Upper lobe of right lung (tissue), 1 donor: ENCODE results near the gene NEDD4L. TPM values are rescaled to one million over a fixed set of nuclear protein-coding genes. Genes with fewer than 3 reads are reported as not detected.

Experiments
- ATAC-seq: fragments of 200-7000 bp; cut with Tn5 transposase; one replicate; pipeline ENCODE4 v1.9.1; 2020; ENCODE audit warnings: mild to moderate bottlenecking, moderate library complexity
- DNase-seq: peaks from one replicate; pipeline ENCODE4 v3.0.0-alpha.2; 2020
- H3K27ac ChIP-seq: fragments of 200-600 bp; one replicate; pipeline ENCODE4 v1.8.0; 2022
- H3K27me3 ChIP-seq: fragments of 200-600 bp; one replicate; pipeline ENCODE4 v1.8.0; 2022; ENCODE audit warnings: mild to moderate bottlenecking
- H3K36me3 ChIP-seq: fragments of 200-600 bp; one replicate; pipeline ENCODE4 v1.8.0; 2022
- H3K4me1 ChIP-seq: fragments of 200-600 bp; one replicate; pipeline ENCODE4 v1.8.0; 2022
- H3K4me3 ChIP-seq: fragments of 200-600 bp; one replicate; pipeline ENCODE4 v1.8.0; 2022; ENCODE audit warnings: mild to moderate bottlenecking
- H3K9me3 ChIP-seq: fragments of 200-600 bp; one replicate; pipeline ENCODE4 v1.8.0; 2022
- intact Hi-C: fragments of 100-400 bp; cut with DNase I; formaldehyde crosslinking; loops from one replicate; pipeline ENCODE4 v1.11.0; 2022
- total RNA-seq: library from RNA; stranded (reverse); fragmentation: NEBNext Ultra II Directional; extraction: Animal tissue kit (Norgen Biotek cat#: 25700); gene quantifications from one replicate; pipeline ENCODE4 v1.2.1, GENCODE V29; 2021
- TF ChIP-seq, protein P1 (sequence below): fragments of 200-600 bp; IDR thresholded peaks from one replicate; pipeline ENCODE4 v1.8.0; 2022; ENCODE audit warnings: antibody characterized with exemption
- donor health status: DM: no; HTN: yes; CAD: no; lungs with severe emphysema.

Gene NEDD4L
- total RNA-seq, 1 donor from 2014 or later: 192 TPM

DNA sequence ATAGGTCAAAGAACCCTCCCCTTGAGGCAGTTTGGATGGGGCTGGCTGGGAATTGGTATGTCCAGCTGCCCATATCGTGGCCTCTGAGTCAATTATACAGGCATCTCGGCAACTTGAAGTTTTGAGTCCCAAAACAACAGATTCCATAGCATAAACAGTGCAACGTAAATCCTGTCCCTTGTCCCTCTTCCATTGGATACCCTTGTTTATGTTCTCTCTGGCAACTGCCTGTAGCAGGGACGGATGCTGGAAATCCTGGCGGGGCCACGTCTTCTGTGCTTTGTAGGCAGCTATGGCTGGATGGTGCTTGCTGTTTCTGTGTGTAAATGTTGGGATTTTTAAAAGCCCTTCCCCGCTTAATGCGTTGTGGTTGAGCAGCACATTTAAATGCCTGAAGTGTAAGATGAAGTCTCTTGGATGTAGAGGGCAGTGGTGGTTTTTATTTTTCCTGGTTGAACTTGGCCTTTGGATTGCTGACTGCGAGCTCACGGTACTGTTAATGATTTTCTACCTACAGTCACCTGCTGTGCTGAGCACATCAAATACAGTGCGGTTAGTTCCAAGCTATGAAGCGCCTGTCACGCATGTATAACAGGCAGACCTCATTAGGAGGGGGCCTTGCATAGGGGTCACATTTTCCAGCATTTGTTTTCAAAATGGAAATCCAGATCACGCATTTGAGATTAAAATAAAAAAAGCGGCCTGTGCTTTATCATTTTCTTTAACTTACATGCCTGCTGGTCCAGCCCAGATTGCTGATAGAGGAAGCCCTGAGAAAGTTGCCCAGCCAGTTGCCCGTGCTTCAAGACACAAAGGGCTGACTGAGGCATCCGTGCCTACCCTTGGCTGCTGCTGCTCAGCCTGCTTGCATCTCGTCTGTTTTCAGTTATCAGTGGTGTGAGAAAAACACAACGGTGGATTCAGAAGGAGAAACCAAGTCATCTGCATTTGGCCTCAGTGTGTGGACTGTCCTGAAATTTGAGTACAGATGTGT lies 84.7 kb downstream of the NEDD4L start:
- DNase-seq: no peak
- H3K27ac ChIP-seq: no peak overlapping the region
- H3K9me3 ChIP-seq: no peaks in the 10 kb centered on the region
- intact Hi-C loops: loop anchor here (10.0 kb wide), 1 partner anchor 84 kb away; the partner anchor contains the start of gene NEDD4L
- no peaks in the 10 kb centered on the region for H3K36me3 ChIP-seq
- no peak overlapping the region for H3K4me3 ChIP-seq
- H3K4me1 ChIP-seq: no peaks in the 10 kb centered on the region
- TF ChIP-seq, protein P1, sequence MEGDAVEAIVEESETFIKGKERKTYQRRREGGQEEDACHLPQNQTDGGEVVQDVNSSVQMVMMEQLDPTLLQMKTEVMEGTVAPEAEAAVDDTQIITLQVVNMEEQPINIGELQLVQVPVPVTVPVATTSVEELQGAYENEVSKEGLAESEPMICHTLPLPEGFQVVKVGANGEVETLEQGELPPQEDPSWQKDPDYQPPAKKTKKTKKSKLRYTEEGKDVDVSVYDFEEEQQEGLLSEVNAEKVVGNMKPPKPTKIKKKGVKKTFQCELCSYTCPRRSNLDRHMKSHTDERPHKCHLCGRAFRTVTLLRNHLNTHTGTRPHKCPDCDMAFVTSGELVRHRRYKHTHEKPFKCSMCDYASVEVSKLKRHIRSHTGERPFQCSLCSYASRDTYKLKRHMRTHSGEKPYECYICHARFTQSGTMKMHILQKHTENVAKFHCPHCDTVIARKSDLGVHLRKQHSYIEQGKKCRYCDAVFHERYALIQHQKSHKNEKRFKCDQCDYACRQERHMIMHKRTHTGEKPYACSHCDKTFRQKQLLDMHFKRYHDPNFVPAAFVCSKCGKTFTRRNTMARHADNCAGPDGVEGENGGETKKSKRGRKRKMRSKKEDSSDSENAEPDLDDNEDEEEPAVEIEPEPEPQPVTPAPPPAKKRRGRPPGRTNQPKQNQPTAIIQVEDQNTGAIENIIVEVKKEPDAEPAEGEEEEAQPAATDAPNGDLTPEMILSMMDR: no peak
- H3K27me3 ChIP-seq: no peaks in the 10 kb centered on the region
- ATAC-seq: peak; percentile 29

GRCh38 chr18:58132595-58133261 lies 88.7 kb downstream of the NEDD4L start:
- TF ChIP-seq, protein P1: no peak
- H3K27ac ChIP-seq: no peak overlapping the region
- no peaks in the 10 kb centered on the region for H3K9me3 ChIP-seq
- DNase-seq (no peak), ATAC-seq (no peak)
- H3K27me3 ChIP-seq: no peaks in the 10 kb centered on the region
- H3K4me1 ChIP-seq: peaks cover 17% of the 10 kb centered on the region
- intact Hi-C loops: no loop called here
- H3K36me3 ChIP-seq: no peaks in the 10 kb centered on the region
- H3K4me3 ChIP-seq: no peak overlapping the region

DNA sequence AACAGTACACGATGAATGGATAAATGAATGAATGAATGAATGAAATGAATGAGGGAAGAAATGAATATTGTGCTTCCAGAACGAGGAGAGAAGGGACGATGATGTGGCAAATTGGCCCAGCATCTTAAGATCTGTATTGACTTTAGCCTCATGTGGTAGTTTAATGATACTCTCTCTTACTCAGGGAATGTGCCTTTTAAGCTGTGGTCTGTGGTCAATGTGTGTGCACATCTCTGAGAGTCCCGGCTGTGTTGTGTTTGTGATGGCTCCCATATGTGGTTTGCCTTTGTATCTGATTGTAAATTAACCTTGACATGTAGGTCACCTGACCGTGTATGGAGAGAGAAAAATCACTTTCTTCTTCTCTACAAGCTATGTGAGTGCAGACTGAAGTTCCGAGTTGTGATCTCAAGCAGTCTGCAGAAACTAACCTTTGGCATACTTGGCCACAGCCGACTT lies 91.2 kb downstream of the NEDD4L start:
- H3K4me3 ChIP-seq: no peak overlapping the region
- intact Hi-C loops: no loop called here
- no peak overlapping the region for H3K27ac ChIP-seq
- DNase-seq (no peak), ATAC-seq (peak; percentile 19)
- H3K36me3 ChIP-seq: no peaks in the 10 kb centered on the region
- peaks cover 17% of the 10 kb centered on the region for H3K4me1 ChIP-seq
- TF ChIP-seq, protein P1: no peak
- H3K27me3 ChIP-seq: no peaks in the 10 kb centered on the region
- no peaks in the 10 kb centered on the region for H3K9me3 ChIP-seq

GRCh38 chr18:58135701-58136331 lies 91.8 kb downstream of the NEDD4L start:
- Histone ChIP-seq H3K4me3 (no peak overlapping the region), H3K9me3 (no peaks in the 10 kb centered on the region), H3K27me3 (no peaks in the 10 kb centered on the region), H3K4me1 (peaks cover 17% of the 10 kb centered on the region), H3K36me3 (no peaks in the 10 kb centered on the region), H3K27ac (no peak overlapping the region)
- ATAC-seq: peak; percentile 87
- DNase-seq: no peak
- intact Hi-C loops: no loop called here
- TF ChIP-seq, protein P1: peak; percentile 84

GRCh38 chr18:58136879-58137278 lies 92.9 kb downstream of the NEDD4L start:
- H3K4me1 ChIP-seq: peaks cover 17% of the 10 kb centered on the region
- no peak overlapping the region for H3K27ac ChIP-seq
- ATAC-seq (no peak), DNase-seq (no peak)
- H3K27me3 ChIP-seq: no peaks in the 10 kb centered on the region
- TF ChIP-seq, protein P1: no peak
- no peaks in the 10 kb centered on the region for H3K36me3 ChIP-seq
- H3K4me3 ChIP-seq: no peak overlapping the region
- no peaks in the 10 kb centered on the region for H3K9me3 ChIP-seq
- intact Hi-C loops: no loop called here
